HEK293T (cell line): ENCODE data around the gene MORN1.

Experiments used
- CTCF ChIA-PET: fragments of 350-600 bp; formaldehyde crosslinking; extraction: SDS; loops from one replicate; lab custom pipeline; 2021; ENCODE audit warnings: antibody characterized with exemption, inconsistent platforms; lab: Yijun Ruan, JAX
- POLR2A ChIA-PET: fragments of 350-600 bp; formaldehyde crosslinking; extraction: SDS; loops from one replicate; lab custom pipeline; 2020; ENCODE audit warnings: antibody characterized with exemption, inconsistent platforms; lab: Yijun Ruan, JAX
- DNase-seq: peaks from one replicate; pipeline ENCODE4 v3.0.0; 2012; ENCODE audit warnings: mixed read lengths; ENCODE audit errors: extremely low spot score
- ARNT ChIP-seq: fragments of 450-650 bp; IDR thresholded peaks from 2 replicates; pipeline ENCODE4 v1.6.1; 2017; ENCODE audit warnings: mild to moderate bottlenecking
- BHLHE40 ChIP-seq: fragments of 450-650 bp; IDR thresholded peaks from 2 replicates; pipeline ENCODE4 v1.6.1; 2016; ENCODE audit warnings: mild to moderate bottlenecking, moderate library complexity, borderline replicate concordance
- CTBP1 ChIP-seq: fragments of 450-650 bp; IDR thresholded peaks from 2 replicates; pipeline ENCODE4 v1.6.1; 2016; ENCODE audit warnings: borderline replicate concordance
- ELF4 ChIP-seq: fragments of 450-650 bp; IDR thresholded peaks from 2 replicates; pipeline ENCODE4 v1.6.1; 2017; ENCODE audit warnings: antibody characterized with exemption
- FOXA1 ChIP-seq: fragments of 450-650 bp; IDR thresholded peaks from 2 replicates; pipeline ENCODE4 v1.6.1; 2016; ENCODE audit warnings: mild to moderate bottlenecking
- FOXK2 ChIP-seq: fragments of 450-650 bp; IDR thresholded peaks from 2 replicates; pipeline ENCODE4 v1.6.1; 2016; ENCODE audit warnings: mild to moderate bottlenecking
- FOXM1 ChIP-seq: fragments of 450-650 bp; IDR thresholded peaks from 2 replicates; pipeline ENCODE4 v1.6.1; 2017; ENCODE audit warnings: mild to moderate bottlenecking, borderline replicate concordance
- HDGF ChIP-seq: fragments of 450-650 bp; IDR thresholded peaks from 2 replicates; pipeline ENCODE4 v1.6.1; 2017; ENCODE audit warnings: antibody characterized with exemption, borderline replicate concordance
- L3MBTL2 ChIP-seq: fragments of 450-650 bp; conservative IDR thresholded peaks from 2 replicates; pipeline ENCODE4 v1.6.1; 2016; ENCODE audit warnings: mild to moderate bottlenecking
- LEF1 ChIP-seq: fragments of 450-650 bp; IDR thresholded peaks from 2 replicates; pipeline ENCODE4 v1.6.1; 2017; ENCODE audit warnings: mild to moderate bottlenecking, borderline replicate concordance
- NFRKB ChIP-seq: fragments of 450-650 bp; IDR thresholded peaks from 2 replicates; pipeline ENCODE4 v1.6.1; 2016; ENCODE audit warnings: mild to moderate bottlenecking, moderate library complexity
- SP1 ChIP-seq: fragments of 450-650 bp; IDR thresholded peaks from 2 replicates; pipeline ENCODE4 v1.6.1; 2017
- SUZ12 ChIP-seq: fragments of 450-650 bp; IDR thresholded peaks from 2 replicates; pipeline ENCODE4 v1.6.1; 2016; ENCODE audit warnings: mild to moderate bottlenecking
- TARDBP ChIP-seq: fragments of 450-650 bp; IDR thresholded peaks from 2 replicates; pipeline ENCODE4 v1.6.1; 2016
- ZNF384 ChIP-seq: fragments of 450-650 bp; IDR thresholded peaks from 2 replicates; pipeline ENCODE4 v1.6.1; 2016
- TF ChIP-seq, protein P1 (sequence below): fragments of 450-650 bp; IDR thresholded peaks from 2 replicates; pipeline ENCODE4 v1.6.1; 2016

Gene MORN1

DNA sequence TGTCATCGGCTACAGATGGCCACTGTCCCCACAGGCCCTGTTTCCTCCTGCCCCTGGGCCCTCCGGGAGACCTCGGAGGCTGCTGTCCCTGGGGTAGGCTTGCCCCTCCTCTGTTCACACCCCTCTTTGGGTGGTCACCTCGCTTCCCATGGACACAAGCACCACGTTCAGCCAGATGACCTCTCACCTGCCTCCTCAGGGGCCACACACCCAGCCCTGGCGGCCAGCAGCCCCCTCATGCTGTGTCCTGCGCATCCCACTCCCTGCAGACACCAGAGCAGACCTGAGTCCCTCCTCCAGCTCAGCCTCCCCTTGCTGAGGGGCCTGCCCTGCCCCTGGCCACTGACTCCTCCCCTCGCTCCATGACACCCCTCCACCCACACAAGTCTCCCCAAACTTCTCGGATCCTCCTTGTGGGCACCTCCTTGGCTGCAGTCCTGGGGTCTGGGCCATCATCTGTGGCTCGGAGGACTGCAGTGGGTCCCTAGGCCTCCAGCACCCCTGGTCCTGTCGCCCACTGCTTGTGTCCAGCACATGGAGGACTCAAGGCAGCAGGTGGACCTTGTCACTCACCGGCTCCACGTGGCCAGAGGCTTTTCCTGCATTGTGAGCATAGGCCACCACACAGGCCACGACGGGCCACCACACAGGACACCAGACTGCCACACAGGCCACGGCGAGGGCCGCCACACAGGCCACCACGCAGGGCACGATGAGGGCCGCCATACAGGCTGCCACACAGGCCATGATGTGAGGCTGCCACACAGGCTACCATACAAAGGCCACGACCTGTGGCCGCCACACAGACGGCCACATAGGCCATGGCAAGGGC, 51.1 kb downstream of the MORN1 start:
- POLR2A ChIA-PET = no interaction called here
- CTCF ChIA-PET = no interaction called here
- no peak for DNase-seq
- TF ChIP-seq L3MBTL2 (no peak), FOXM1 (no peak), BHLHE40 (no peak), ARNT (no peak), TARDBP (no peak)

DNA sequence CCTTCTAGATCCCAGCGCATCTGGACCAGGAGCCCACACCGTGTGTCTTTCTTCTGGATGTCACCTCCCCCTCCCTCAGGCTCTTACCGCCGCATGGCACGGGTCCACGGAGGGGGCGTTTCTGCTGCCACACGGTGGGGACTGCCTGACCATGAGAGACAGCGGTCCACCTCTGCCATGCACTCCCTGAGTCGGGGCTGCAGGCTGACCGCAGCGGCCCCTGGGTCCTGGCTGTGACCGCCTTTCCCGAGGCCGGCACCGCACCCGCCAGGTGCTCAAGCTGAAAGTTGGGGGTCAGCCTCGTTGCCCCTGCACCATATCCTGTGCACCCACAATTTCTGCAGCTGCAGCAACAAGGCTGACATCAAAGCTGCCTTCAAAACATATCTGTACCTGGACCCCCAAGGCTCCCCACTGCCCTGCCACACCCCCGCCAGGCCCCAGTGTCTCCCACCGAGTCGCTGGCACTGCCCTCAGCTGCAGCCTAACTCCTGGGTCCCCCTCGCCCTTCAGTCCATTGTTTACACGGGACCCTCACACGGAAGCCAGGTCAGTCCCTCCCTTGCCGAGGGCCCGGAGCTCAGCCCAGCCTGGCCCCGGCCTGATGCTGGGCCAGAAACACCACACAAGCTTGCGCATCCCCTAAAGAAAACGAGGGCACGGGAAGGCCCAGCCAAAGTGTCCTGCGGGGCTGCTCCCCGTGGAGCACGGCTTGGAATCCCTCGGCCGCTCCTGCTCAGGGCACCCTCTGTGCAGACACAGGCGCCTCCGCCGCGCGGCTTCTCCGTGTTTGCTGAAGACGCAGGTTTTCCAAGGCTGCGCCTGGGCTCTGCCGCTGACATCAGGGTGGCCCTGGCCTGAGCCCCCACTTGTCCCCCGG, 51.9 kb downstream of the MORN1 start:
- no peak for TF ChIP-seq FOXK2
- TF ChIP-seq SP1 = no peak
- TF ChIP-seq, protein P1, sequence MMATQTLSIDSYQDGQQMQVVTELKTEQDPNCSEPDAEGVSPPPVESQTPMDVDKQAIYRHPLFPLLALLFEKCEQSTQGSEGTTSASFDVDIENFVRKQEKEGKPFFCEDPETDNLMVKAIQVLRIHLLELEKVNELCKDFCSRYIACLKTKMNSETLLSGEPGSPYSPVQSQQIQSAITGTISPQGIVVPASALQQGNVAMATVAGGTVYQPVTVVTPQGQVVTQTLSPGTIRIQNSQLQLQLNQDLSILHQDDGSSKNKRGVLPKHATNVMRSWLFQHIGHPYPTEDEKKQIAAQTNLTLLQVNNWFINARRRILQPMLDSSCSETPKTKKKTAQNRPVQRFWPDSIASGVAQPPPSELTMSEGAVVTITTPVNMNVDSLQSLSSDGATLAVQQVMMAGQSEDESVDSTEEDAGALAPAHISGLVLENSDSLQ = no peak
- no peak for TF ChIP-seq ARNT
- no peak for TF ChIP-seq LEF1
- TF ChIP-seq SUZ12 = no peak
- TF ChIP-seq CTBP1 = no peak
- TF ChIP-seq BHLHE40 = no peak
- TF ChIP-seq NFRKB = no peak
- no peak for TF ChIP-seq FOXA1
- no peak for TF ChIP-seq ZNF384
- TF ChIP-seq ELF4 = no peak
- TF ChIP-seq TARDBP = no peak
- no peak for TF ChIP-seq FOXM1
- no peak for TF ChIP-seq L3MBTL2
- no peak for TF ChIP-seq HDGF
- ChIA-PET CTCF (no interaction called here), POLR2A (no interaction called here)
- DNase-seq = no peak

DNA sequence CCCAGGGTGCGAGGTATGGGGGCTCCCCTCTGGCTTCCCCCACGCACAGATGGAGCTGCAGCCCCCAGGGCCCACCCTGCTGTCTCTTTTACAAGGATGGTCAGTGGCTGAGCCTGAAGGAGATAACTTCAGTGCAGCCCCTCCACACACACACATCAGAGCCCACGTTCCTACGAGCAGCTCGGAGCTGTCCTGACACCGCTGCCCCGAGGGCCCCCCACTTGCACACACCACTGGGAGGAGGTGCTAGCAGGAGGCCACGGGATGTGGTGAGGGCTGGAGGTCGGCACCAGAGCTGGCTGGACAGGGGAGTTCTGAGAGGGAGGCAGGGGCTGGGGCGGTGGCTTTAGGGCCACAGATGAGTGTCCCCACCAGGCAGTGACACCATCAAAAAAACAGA, 53.9 kb downstream of the MORN1 start:
- CTCF ChIA-PET = no interaction called here
- POLR2A ChIA-PET = interaction anchor here (1.5 kb wide), 1 partner anchor 110 kb away, joined by 4 read pairs; no protein-coding TSS in a partner anchor
- DNase-seq = no peak
- TF ChIP-seq BHLHE40 (no peak), CTBP1 (no peak), NFRKB (no peak), TARDBP (no peak), HDGF (no peak), L3MBTL2 (no peak), SUZ12 (no peak), FOXK2 (no peak), LEF1 (no peak), ELF4 (no peak), ZNF384 (no peak), FOXM1 (no peak), FOXA1 (no peak), SP1 (no peak), ARNT (no peak)
- TF ChIP-seq, protein P1 = no peak

DNA sequence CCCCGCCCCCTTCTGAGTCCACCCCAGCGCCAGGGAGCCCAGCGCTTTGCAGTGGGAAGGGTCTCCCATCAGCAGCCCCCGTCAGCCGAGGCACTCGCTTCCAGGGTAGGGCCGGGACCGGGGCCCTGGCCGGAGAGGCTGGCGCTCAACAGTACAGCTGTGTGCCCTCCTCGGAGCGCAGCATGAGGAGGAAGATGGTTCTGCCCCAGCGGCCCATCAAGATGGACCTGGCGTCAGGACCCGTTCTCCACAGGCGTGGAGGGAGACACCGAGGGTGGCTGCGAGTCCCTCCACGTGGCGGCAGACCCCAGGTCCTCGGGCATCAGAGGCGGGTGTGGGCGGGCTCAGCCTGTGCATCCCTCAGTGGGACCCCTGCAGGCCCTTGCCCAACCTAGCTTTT, 54.3 kb downstream of the MORN1 start:
- ChIA-PET POLR2A (interaction anchor here (1.5 kb wide), 1 partner anchor 109 kb away, joined by 4 read pairs; no protein-coding TSS in a partner anchor), CTCF (no interaction called here)
- TF ChIP-seq FOXK2 (no peak), ZNF384 (no peak), ARNT (no peak), ELF4 (no peak), SP1 (no peak), BHLHE40 (no peak), TARDBP (no peak), LEF1 (no peak), NFRKB (no peak), SUZ12 (no peak), HDGF (no peak), FOXM1 (no peak), L3MBTL2 (no peak), FOXA1 (no peak), CTBP1 (no peak)
- TF ChIP-seq, protein P1 = no peak
- no peak for DNase-seq

DNA sequence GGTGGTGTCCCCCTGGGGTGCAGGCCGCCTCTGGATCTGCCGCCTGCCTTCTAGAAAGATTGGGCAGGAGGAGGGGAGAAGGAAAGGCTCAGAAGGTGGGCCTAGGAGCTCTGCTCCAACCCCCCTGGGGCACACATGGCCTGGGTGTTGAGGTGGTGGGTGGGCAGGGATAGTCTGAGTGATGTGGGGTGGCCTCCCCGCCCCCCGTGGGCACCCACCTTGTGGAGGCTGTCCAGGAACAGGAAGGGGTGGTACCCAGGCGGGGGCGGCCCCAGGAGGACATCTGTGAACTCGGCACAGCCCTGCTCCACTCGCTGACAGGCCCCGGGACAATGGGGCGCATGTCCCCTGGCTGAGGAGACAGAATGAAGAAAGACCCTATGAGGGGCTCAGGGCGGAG, 54.9 kb downstream of the MORN1 start:
- ChIA-PET POLR2A (no interaction called here), CTCF (no interaction called here)
- DNase-seq = no peak
- TF ChIP-seq L3MBTL2 (no peak), ZNF384 (no peak), NFRKB (no peak), FOXM1 (no peak), HDGF (no peak), FOXK2 (no peak), SP1 (no peak), ARNT (no peak), TARDBP (no peak), CTBP1 (no peak), SUZ12 (no peak), BHLHE40 (no peak), ELF4 (no peak), FOXA1 (no peak), LEF1 (no peak)
- TF ChIP-seq, protein P1 = no peak
